Measurements from ENCODE around the gene GDF7. TPM values are rescaled to one million over a fixed set of nuclear protein-coding genes. Genes with fewer than 3 reads are reported as not detected.
A peak's percentile ranks its signal among the peaks of the same experiment; 100 is the strongest.

GDF7 gene
- total and polyA plus RNA-seq, 2 of the 8 experiments (the other 6 are each of a cell fraction or from before 2014, with no cell fraction given), result 0.04 to 0.06 TPM

DNA sequence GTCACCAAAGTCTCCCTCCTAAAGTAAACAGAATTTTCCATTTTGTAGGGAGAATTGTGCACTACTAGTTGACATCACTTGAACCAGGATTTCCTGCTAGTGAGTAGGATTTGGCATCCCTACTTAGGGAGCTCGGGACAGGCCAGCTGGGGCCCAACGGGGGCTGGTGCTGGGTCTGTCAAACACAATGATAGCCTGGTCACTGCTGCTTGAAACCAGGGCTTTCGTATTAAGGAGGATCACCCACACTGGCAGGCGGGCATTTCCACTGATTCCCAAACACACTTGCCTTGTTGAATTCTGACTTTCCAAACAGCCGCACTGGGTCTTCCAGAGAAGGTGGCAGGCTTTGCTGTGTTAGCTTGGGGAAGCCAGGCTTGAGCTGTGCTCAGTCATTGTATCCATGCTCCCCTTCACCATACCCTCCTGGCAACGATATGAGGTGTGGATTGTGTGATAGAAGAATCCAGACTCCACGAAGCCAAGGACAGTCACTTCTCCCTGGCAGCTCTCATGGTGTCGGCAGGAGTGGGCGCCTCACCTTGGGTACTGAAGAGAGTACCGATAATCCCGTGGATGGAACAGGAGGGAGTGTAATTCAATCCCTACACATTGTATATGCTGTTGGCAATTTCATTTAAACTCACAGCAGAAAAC is 7.5 kb downstream of the GDF7 start:
- Histone ChIP-seq H3K14ac (ENCODE audit: insufficient read length) (no peak overlapping the region), H3K23ac (ENCODE audit: insufficient read length) (no peak overlapping the region), H4K20me1 (replicated peaks in 1 of 2; ENCODE audit: control insufficient read depth in 1 of 2, insufficient read depth in 2 of 2, low read length in 2 of 2) (peaks cover 3 to 6% of the 10 kb centered on the region in 2 experiments), H3K79me2 (ENCODE audit: control insufficient read depth in 1 of 2, insufficient read depth in 2 of 2, low read length in 2 of 2) (no peaks in the 10 kb centered on the region), H2BK20ac (ENCODE audit: low read length) (no peak overlapping the region; the same call in 1 of the 2 replicates), H3K18ac (ENCODE audit: extremely low read depth, low read length) (no peak overlapping the region; the same call in none of the 2 replicates), H2BK5ac (ENCODE audit: low read depth, low read length) (peak overlapping the region; percentile 49; the same call in 1 of the 2 replicates), H4K91ac (replicated peaks; ENCODE audit: insufficient read length, low read length) (no peak overlapping the region), H2AFZ (ENCODE audit: low read length) (no peak overlapping the region), H2BK12ac (ENCODE audit: low read depth, low read length) (0 out of 2 replicates have a peak overlapping the region, but pooled peaks have one; percentile 61), H3K4me2 (ENCODE audit: insufficient read depth in 1 of 2, low read depth in 2 of 2, low read length in 2 of 2) (peak overlapping the region in 1 of 2 experiments; percentile 6; a peak in 1 of 4 replicates), H3K27me3 (replicated peaks in 1 of 4; ENCODE audit: control insufficient read depth in 3 of 4, extremely low read depth in 1 of 4, insufficient read depth in 3 of 4, low read length in 3 of 4) (peaks cover 24 to 56% (median 46%) of the 10 kb centered on the region in 4 experiments), H2BK120ac (replicated peaks; ENCODE audit: low read depth, low read length) (no peak overlapping the region), H4K8ac (ENCODE audit: extremely low read depth, insufficient read depth, low read length) (no peak overlapping the region), H3K36me3 (ENCODE audit: control insufficient read depth in 2 of 4, insufficient read depth in 4 of 4, low read length in 3 of 4) (peaks cover 0 to 5% (median 0%) of the 10 kb centered on the region in 4 experiments; a peak in 1 of 8 replicates), H3K27ac (ENCODE audit: low read depth, low read length) (no peak overlapping the region), H4K5ac (ENCODE audit: insufficient read length, low read depth, low read length) (no peak overlapping the region), H2BK15ac (ENCODE audit: low read length) (no peak overlapping the region), H3K4me1 (replicated peaks in 1 of 4; ENCODE audit: control insufficient read depth in 3 of 4, insufficient read depth in 4 of 4, low read length in 3 of 4) (peaks cover 9 to 34% (median 20%) of the 10 kb centered on the region in 4 experiments), H3K9ac (replicated peaks in 1 of 4; ENCODE audit: extremely low read depth in 1 of 4, low read depth in 3 of 4, low read length in 3 of 4) (no peak overlapping the region), H3K4ac (replicated peaks; ENCODE audit: insufficient read length, low read depth, low read length) (no peak overlapping the region), H3K9me3 (ENCODE audit: insufficient read depth in 2 of 2, low read depth in 1 of 2, low read length in 1 of 2) (no peaks in the 10 kb centered on the region; a peak in 1 of 4 replicates), H3K23me2 (ENCODE audit: low read depth, low read length) (no peaks in the 10 kb centered on the region), H3K79me1 (ENCODE audit: low read depth, low read length) (no peaks in the 10 kb centered on the region), H2AK5ac (ENCODE audit: low read depth, low read length) (peak overlapping the region; percentile 85; the same call in 1 of the 2 replicates), H3K56ac (replicated peaks; ENCODE audit: insufficient read length, low read depth, low read length) (no peak overlapping the region), H3K4me3 (ENCODE audit: extremely low read depth in 1 of 4, insufficient read depth in 2 of 4, low read depth in 3 of 4, low read length in 4 of 4) (no peak overlapping the region)
- DNase-seq (ENCODE audit: low read depth in 1 of 2, low spot score in 2 of 2) (no peak), FAIRE-seq (no peak)
- WGBS, 2 experiments (ENCODE audit: extremely low coverage in 1 of 2, insufficient coverage in 1 of 2, insufficient read length in 1 of 2, insufficient replicate concordance in 2 of 2, low coverage in 1 of 2, low lambda C conversion rate in 2 of 2, missing lambda C conversion rate in 1 of 2), result 83% methylated on average over 11 of the region's 11 CpGs; no CpG with 5 or more reads in 1 of the 2 experiments
- POLR2A ChIA-PET (ENCODE audit: partially characterized antibody), result interaction anchor here (1.4 to 2.3 kb wide), 4 partner anchors 8 to 149 kb away, joined by 4 to 8 read pairs (median 6); partner anchors contain the start of genes GDF7, HS1BP3 and LDAH
- CTCF ChIA-PET (ENCODE audit: partially characterized antibody), result interaction anchor here (0.9 to 8.7 kb wide), 15 partner anchors 10 to 374 kb away, joined by 3 to 266 read pairs (median 13); partner anchors contain the start of genes GDF7 and HS1BP3
- TF ChIP-seq GABPA (IDR thresholded peaks at IDR 0.05; ENCODE audit: borderline replicate concordance, insufficient read depth, low read length) (no peak), KDM1A (IDR thresholded peaks at IDR 0.05; ENCODE audit: borderline replicate concordance, low read length) (no peak), BACH1 (IDR thresholded peaks at IDR 0.05; ENCODE audit: low read length) (no peak), SP4 (IDR thresholded peaks at IDR 0.05; ENCODE audit: low read length) (no peak)

Data from H1 (cell line).